Loucy (cell line): ENCODE results near the gene SYNE2.

Experiments used
- CTCF ChIP-seq: fragments of 200-600 bp; sonication (generic); conservative IDR thresholded peaks from 2 replicates; pipeline ENCODE4 v1.5.1; 2014; ENCODE audit warnings: mild to moderate bottlenecking, antibody characterized with exemption, low read length
- EZH2phosphoT487 ChIP-seq: fragments of 200-600 bp; IDR thresholded peaks from 2 replicates; pipeline ENCODE4 v1.6.1; 2018; ENCODE audit warnings: antibody characterized with exemption, mild to moderate bottlenecking, moderate library complexity, borderline replicate concordance

GRCh38 chr14:64075613-64076005, 222.8 kb downstream of the SYNE2 start:
- no peak for TF ChIP-seq CTCF
- no peak for TF ChIP-seq EZH2phosphoT487
